Raji (cell line): ENCODE measurements around the gene GBF1.

Source experiments
- POLR2A ChIP-seq: IDR thresholded peaks from 2 replicates; pipeline ENCODE4 v1.6.1; 2011; ENCODE audit warnings: low read depth, low read length, control low read depth; ENCODE audit not compliant: insufficient read depth

GBF1 gene

GRCh38 chr10:102302611-102303010 is 57.3 kb downstream of the GBF1 start:
- TF ChIP-seq POLR2A, result no peak

GRCh38 chr10:102306006-102306405 is 60.7 kb downstream of the GBF1 start:
- no peak for TF ChIP-seq POLR2A

- no peak for TF ChIP-seq POLR2A
Observed at GRCh38 chr10:102306710-102307109, 61.4 kb downstream of the GBF1 start.

GRCh38 chr10:102309236-102309635 is 63.9 kb downstream of the GBF1 start:
- no peak for TF ChIP-seq POLR2A

- TF ChIP-seq POLR2A, result no peak
Observed at GRCh38 chr10:102309916-102310315, 64.6 kb downstream of the GBF1 start.

GRCh38 chr10:102310361-102311024 is 65.2 kb downstream of the GBF1 start:
- no peak for TF ChIP-seq POLR2A

GRCh38 chr10:102311025-102311420 is 65.7 kb downstream of the GBF1 start:
- no peak for TF ChIP-seq POLR2A

- TF ChIP-seq POLR2A, result no peak
Observed at GRCh38 chr10:102312683-102313082, 67.4 kb downstream of the GBF1 start.

GRCh38 chr10:102313221-102313896 is 68.0 kb downstream of the GBF1 start:
- TF ChIP-seq POLR2A, result no peak

- no peak for TF ChIP-seq POLR2A
Observed at GRCh38 chr10:102314801-102315200, 69.5 kb downstream of the GBF1 start.

GRCh38 chr10:102316421-102316820 is 71.1 kb downstream of the GBF1 start:
- TF ChIP-seq POLR2A, result no peak

- TF ChIP-seq POLR2A, result no peak
Observed at GRCh38 chr10:102322914-102323313, 77.6 kb downstream of the GBF1 start.

- TF ChIP-seq POLR2A, result no peak
Observed at GRCh38 chr10:102324061-102324460, 78.7 kb downstream of the GBF1 start.

- TF ChIP-seq POLR2A, result no peak
Observed at GRCh38 chr10:102326031-102326430, 80.7 kb downstream of the GBF1 start.

GRCh38 chr10:102327002-102327401 is 81.7 kb downstream of the GBF1 start:
- TF ChIP-seq POLR2A, result no peak

GRCh38 chr10:102327641-102328040 is 82.3 kb downstream of the GBF1 start:
- TF ChIP-seq POLR2A, result no peak

GRCh38 chr10:102332772-102333171 is 87.4 kb downstream of the GBF1 start:
- TF ChIP-seq POLR2A, result no peak
